SU-DHL-6 (cell line): Measurements from ENCODE around the gene TPMT.

Experiments used
- H2AFZ ChIP-seq: fragments of 200-600 bp; sonication (generic); 2 replicates; pipeline ENCODE4 v1.6.1; 2014; ENCODE audit warnings: low read depth, mild to moderate bottlenecking, moderate library complexity, mixed read lengths, antibody characterized with exemption, low read length; ENCODE audit not compliant: severe bottlenecking
- H3F3A ChIP-seq: fragments of 200-600 bp; shearing (Covaris generic); 2 replicates; pipeline ENCODE4 v1.6.0; 2016; ENCODE audit warnings: antibody characterized with exemption, mild to moderate bottlenecking; ENCODE audit not compliant: insufficient read depth
- H3K27ac ChIP-seq: fragments of 200-600 bp; sonication (generic); 2 replicates; pipeline ENCODE4 v1.5.1; 2016; ENCODE audit warnings: low read depth, mild to moderate bottlenecking, low read length, moderate library complexity, mixed read lengths
- H3K27me3 ChIP-seq: fragments of 200-600 bp; sonication (generic), shearing (Covaris generic); 2 replicates; pipeline ENCODE4 v1.6.0; 2014; ENCODE audit warnings: mild to moderate bottlenecking, low read length
- H3K36me3 ChIP-seq: fragments of 200-600 bp; sonication (generic); 2 replicates; pipeline ENCODE4 v1.6.1; 2014; ENCODE audit warnings: mild to moderate bottlenecking, low read length, mixed read lengths
- H3K4me2 ChIP-seq: fragments of 300-600, 200-600 bp; shearing (Covaris generic), sonication (generic); 2 replicates; pipeline ENCODE4 v1.6.0; 2014; ENCODE audit warnings: low read length, low read depth, mild to moderate bottlenecking; ENCODE audit not compliant: poor library complexity, severe bottlenecking
- H3K4me3 ChIP-seq: fragments of 200-600 bp; sonication (generic); 2 replicates; pipeline ENCODE4 v1.5.1; 2014; ENCODE audit warnings: antibody characterized with exemption, low read length, mild to moderate bottlenecking, mixed read lengths; ENCODE audit not compliant: insufficient read depth, poor library complexity, severe bottlenecking
- H3K79me2 ChIP-seq: fragments of 200-600 bp; sonication (generic); 2 replicates; pipeline ENCODE4 v1.6.1; 2014; ENCODE audit warnings: mild to moderate bottlenecking, low read length, moderate library complexity; ENCODE audit not compliant: insufficient read depth
- H3K9ac ChIP-seq: fragments of 200-600 bp; sonication (generic); 2 replicates; pipeline ENCODE4 v1.7.0; 2014; ENCODE audit warnings: mild to moderate bottlenecking, low read length
- H3K9me2 ChIP-seq: fragments of 200-600 bp; sonication (generic); replicated peaks from 2 replicates; pipeline ENCODE4 v1.6.1; 2014; ENCODE audit warnings: low read length; ENCODE audit not compliant: insufficient read depth
- H3K9me3 ChIP-seq: fragments of 200-600 bp; sonication (generic); 2 replicates; pipeline ENCODE4 v1.6.1; 2014; ENCODE audit warnings: low read length, mixed read lengths; ENCODE audit not compliant: insufficient read depth
- H4K20me1 ChIP-seq: fragments of 200-600 bp; sonication (generic); 2 replicates; pipeline ENCODE4 v1.6.1; 2014; ENCODE audit warnings: low read depth, mild to moderate bottlenecking, antibody characterized with exemption, low read length, moderate library complexity, mixed read lengths
- EZH2phosphoT487 ChIP-seq: fragments of 200-600 bp; sonication (generic), shearing (Covaris generic); conservative IDR thresholded peaks from 2 replicates; pipeline ENCODE4 v1.6.1; 2018; ENCODE audit warnings: mild to moderate bottlenecking, antibody characterized with exemption, low read length, moderate library complexity, mixed read lengths
- TF ChIP-seq, protein P1 (sequence below): fragments of 200-600 bp; sonication (generic); IDR thresholded peaks from one replicate; pipeline ENCODE4 v1.5.1; 2017; ENCODE audit warnings: antibody characterized with exemption, mild to moderate bottlenecking, low read length, moderate library complexity; ENCODE audit not compliant: insufficient read depth, poor library complexity, severe bottlenecking

TPMT gene

GRCh38 chr6:18147616-18148015, 7.3 kb downstream of the TPMT start:
- H3K36me3 ChIP-seq = no peaks in the 10 kb centered on the region
- no peak overlapping the region for H3K4me3 ChIP-seq
- H3K27me3 ChIP-seq = no peaks in the 10 kb centered on the region
- no peaks in the 10 kb centered on the region for H3K9me3 ChIP-seq
- H3K9ac ChIP-seq = no peak overlapping the region
- H3K79me2 ChIP-seq = no peaks in the 10 kb centered on the region
- H3F3A ChIP-seq = no peaks in the 10 kb centered on the region
- TF ChIP-seq, protein P1, sequence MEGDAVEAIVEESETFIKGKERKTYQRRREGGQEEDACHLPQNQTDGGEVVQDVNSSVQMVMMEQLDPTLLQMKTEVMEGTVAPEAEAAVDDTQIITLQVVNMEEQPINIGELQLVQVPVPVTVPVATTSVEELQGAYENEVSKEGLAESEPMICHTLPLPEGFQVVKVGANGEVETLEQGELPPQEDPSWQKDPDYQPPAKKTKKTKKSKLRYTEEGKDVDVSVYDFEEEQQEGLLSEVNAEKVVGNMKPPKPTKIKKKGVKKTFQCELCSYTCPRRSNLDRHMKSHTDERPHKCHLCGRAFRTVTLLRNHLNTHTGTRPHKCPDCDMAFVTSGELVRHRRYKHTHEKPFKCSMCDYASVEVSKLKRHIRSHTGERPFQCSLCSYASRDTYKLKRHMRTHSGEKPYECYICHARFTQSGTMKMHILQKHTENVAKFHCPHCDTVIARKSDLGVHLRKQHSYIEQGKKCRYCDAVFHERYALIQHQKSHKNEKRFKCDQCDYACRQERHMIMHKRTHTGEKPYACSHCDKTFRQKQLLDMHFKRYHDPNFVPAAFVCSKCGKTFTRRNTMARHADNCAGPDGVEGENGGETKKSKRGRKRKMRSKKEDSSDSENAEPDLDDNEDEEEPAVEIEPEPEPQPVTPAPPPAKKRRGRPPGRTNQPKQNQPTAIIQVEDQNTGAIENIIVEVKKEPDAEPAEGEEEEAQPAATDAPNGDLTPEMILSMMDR = no peak
- H4K20me1 ChIP-seq = no peaks in the 10 kb centered on the region
- no peaks in the 10 kb centered on the region for H3K9me2 ChIP-seq
- H3K27ac ChIP-seq = no peak overlapping the region
- no peak overlapping the region for H2AFZ ChIP-seq
- H3K4me2 ChIP-seq = no peak overlapping the region

- Histone ChIP-seq H4K20me1 (no peaks in the 10 kb centered on the region), H3K4me3 (no peak overlapping the region), H3K27me3 (no peaks in the 10 kb centered on the region), H3K9me3 (no peaks in the 10 kb centered on the region), H2AFZ (no peak overlapping the region), H3K79me2 (no peaks in the 10 kb centered on the region), H3K9me2 (no peaks in the 10 kb centered on the region), H3K9ac (no peak overlapping the region), H3K4me2 (no peak overlapping the region), H3K27ac (no peak overlapping the region), H3F3A (no peaks in the 10 kb centered on the region), H3K36me3 (no peaks in the 10 kb centered on the region)
- TF ChIP-seq EZH2phosphoT487 = no peak
- TF ChIP-seq, protein P1 = no peak
Observed at GRCh38 chr6:18147160-18147559, 7.7 kb downstream of the TPMT start.

DNA sequence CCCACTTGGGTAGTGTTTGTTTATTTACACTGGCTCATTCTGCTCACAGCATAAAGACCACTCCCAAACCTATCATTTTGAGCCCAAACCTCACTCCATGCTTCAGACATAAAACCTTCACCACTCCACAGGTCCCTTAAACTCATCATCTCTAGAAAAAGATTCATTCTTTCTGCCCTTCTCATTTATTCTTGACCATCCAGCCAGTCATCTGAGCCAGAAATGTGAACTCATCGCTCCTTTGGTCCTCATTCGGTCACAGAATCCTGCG, 12.4 kb downstream of the TPMT start:
- H3F3A ChIP-seq = no peaks in the 10 kb centered on the region
- H3K27me3 ChIP-seq = no peaks in the 10 kb centered on the region
- H2AFZ ChIP-seq = no peak overlapping the region
- no peak overlapping the region for H3K27ac ChIP-seq
- H4K20me1 ChIP-seq = no peaks in the 10 kb centered on the region
- no peaks in the 10 kb centered on the region for H3K79me2 ChIP-seq
- H3K9me3 ChIP-seq = no peaks in the 10 kb centered on the region
- no peaks in the 10 kb centered on the region for H3K36me3 ChIP-seq
- no peaks in the 10 kb centered on the region for H3K9me2 ChIP-seq
- H3K9ac ChIP-seq = no peak overlapping the region
- no peak overlapping the region for H3K4me3 ChIP-seq
- no peak for TF ChIP-seq EZH2phosphoT487
- TF ChIP-seq, protein P1 = no peak
- H3K4me2 ChIP-seq = no peak overlapping the region
